Measurements from ENCODE around the gene CBFA2T3. TPM values are rescaled to one million over a fixed set of nuclear protein-coding genes. Genes with fewer than 3 reads are reported as not detected.

CBFA2T3 gene
- total RNA-seq, 6 experiments from 2014 or later = not detected

DNA sequence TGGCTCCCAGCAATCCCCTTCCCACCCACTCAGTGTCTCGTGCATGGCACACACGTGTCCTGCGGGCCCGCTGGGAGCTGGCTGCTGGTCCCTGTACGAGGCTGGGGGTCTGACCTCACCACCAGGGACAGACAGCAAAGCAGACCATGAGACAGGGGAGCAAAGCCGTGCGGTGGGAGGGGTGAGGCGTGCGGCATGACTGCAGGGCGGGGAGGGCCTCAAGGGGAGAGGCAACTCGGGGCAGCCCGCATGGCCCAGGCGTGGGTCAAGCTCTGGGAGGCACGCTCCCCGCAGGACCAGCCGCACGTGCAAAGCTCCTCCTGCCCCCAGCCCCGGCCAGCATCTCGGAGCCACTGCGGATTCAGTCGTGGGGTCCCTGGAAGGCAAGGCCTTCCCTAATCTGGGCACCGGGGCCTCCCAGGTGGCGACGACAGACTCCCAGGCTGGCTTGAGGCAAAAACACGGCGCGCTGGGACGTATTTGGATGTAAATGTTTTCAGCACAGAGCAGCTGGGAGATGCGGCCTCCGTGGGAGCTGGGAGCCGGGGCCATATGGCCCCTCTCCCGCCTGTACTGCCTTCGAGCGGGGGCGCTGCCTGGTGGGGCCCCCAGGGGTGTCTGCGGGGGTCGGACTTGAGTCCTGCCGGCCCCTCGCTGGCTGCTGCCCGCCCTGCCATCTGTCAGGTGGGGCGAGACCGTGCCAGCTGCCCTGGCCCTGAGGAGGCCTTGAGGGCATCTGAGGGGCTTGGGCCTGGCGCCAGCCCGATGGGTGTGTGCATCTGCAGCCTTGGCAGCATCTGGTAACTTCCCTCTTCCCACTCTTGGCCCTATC, 12.2 kb upstream of the CBFA2T3 start:
- DNase-seq = no peak
- peaks cover 31% of the 10 kb centered on the region for H3K27me3 Mint-ChIP-seq (ENCODE audit: insufficient read depth)
- H3K36me3 Mint-ChIP-seq (ENCODE audit: low read depth) = no peaks in the 10 kb centered on the region
- TF ChIP-seq, protein P1, sequence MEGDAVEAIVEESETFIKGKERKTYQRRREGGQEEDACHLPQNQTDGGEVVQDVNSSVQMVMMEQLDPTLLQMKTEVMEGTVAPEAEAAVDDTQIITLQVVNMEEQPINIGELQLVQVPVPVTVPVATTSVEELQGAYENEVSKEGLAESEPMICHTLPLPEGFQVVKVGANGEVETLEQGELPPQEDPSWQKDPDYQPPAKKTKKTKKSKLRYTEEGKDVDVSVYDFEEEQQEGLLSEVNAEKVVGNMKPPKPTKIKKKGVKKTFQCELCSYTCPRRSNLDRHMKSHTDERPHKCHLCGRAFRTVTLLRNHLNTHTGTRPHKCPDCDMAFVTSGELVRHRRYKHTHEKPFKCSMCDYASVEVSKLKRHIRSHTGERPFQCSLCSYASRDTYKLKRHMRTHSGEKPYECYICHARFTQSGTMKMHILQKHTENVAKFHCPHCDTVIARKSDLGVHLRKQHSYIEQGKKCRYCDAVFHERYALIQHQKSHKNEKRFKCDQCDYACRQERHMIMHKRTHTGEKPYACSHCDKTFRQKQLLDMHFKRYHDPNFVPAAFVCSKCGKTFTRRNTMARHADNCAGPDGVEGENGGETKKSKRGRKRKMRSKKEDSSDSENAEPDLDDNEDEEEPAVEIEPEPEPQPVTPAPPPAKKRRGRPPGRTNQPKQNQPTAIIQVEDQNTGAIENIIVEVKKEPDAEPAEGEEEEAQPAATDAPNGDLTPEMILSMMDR (IDR thresholded peaks at IDR 0.05) = no peak
- no peaks in the 10 kb centered on the region for H3K9me3 Mint-ChIP-seq
- no peak overlapping the region for H3K4me3 Mint-ChIP-seq
- no peak overlapping the region for H3K27ac Mint-ChIP-seq
- no peaks in the 10 kb centered on the region for H3K4me1 Mint-ChIP-seq (ENCODE audit: low read depth)

DNA sequence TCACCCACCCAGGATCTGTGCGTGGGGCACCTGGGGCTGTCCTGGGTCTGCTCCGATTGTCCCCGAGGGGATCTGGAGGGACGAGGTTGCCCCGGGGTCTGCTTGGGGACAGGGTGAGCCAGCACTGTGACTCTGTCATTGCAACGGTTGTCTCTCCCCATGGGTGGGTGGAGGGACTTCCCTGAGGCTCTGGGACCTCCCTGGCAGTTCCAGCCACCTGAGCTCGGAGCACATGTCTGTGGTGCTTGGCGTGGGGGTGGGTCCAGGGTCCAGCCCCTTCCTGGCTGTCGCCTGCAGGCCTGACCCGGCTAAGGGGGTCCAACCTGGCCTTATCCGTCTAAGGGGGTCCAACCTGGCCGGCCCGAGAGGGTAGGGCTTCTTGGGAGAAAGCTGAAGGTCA, 8.5 kb upstream of the CBFA2T3 start:
- Mint-ChIP-seq H3K4me1 (ENCODE audit: low read depth) (no peaks in the 10 kb centered on the region), H3K27me3 (ENCODE audit: insufficient read depth) (peaks cover 39% of the 10 kb centered on the region), H3K4me3 (no peak overlapping the region), H3K9me3 (no peaks in the 10 kb centered on the region), H3K27ac (no peak overlapping the region), H3K36me3 (ENCODE audit: low read depth) (no peaks in the 10 kb centered on the region)
- TF ChIP-seq, protein P1 (IDR thresholded peaks at IDR 0.05) = no peak
- DNase-seq = no peak

- Mint-ChIP-seq H3K27me3 (ENCODE audit: insufficient read depth) (peaks cover 35% of the 10 kb centered on the region), H3K27ac (no peak overlapping the region), H3K4me1 (ENCODE audit: low read depth) (no peaks in the 10 kb centered on the region), H3K9me3 (no peaks in the 10 kb centered on the region), H3K36me3 (ENCODE audit: low read depth) (no peaks in the 10 kb centered on the region), H3K4me3 (no peak overlapping the region)
- no peak for DNase-seq
- TF ChIP-seq, protein P1 (IDR thresholded peaks at IDR 0.05) = no peak
These were observed 7.0 kb upstream of the CBFA2T3 start for GRCh38 chr16:88983771-88984687.

DNA sequence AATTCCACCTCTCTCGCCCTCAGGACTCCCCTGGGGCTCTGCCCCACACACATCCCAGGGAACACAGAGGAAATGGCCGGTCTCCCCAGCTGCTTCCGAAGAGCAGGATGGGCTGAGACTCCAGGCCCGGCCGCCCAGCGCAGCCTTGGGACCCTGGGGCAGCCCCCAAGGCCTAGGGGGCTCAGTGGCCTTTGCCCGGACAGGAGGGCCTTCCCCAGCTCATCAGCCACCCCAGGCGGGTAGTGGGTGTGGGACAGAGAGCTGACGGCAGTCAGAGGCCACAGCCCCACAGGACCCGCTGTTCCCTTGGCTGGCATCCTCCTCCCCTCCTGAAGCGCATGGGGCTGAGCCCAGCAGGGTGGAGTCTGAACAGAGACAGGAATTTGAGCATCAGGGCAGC, 6.2 kb upstream of the CBFA2T3 start:
- peaks cover 29% of the 10 kb centered on the region for H3K27me3 Mint-ChIP-seq (ENCODE audit: insufficient read depth)
- no peak for DNase-seq
- TF ChIP-seq, protein P1 (IDR thresholded peaks at IDR 0.05) = no peak
- no peak overlapping the region for H3K4me3 Mint-ChIP-seq
- no peaks in the 10 kb centered on the region for H3K36me3 Mint-ChIP-seq (ENCODE audit: low read depth)
- no peaks in the 10 kb centered on the region for H3K4me1 Mint-ChIP-seq (ENCODE audit: low read depth)
- no peak overlapping the region for H3K27ac Mint-ChIP-seq
- no peaks in the 10 kb centered on the region for H3K9me3 Mint-ChIP-seq

GRCh38 chr16:88982286-88983084, 5.5 kb upstream of the CBFA2T3 start:
- Mint-ChIP-seq H3K27me3 (ENCODE audit: insufficient read depth) (peaks cover 28% of the 10 kb centered on the region), H3K9me3 (no peaks in the 10 kb centered on the region), H3K4me3 (no peak overlapping the region), H3K27ac (no peak overlapping the region), H3K4me1 (ENCODE audit: low read depth) (no peaks in the 10 kb centered on the region), H3K36me3 (ENCODE audit: low read depth) (no peaks in the 10 kb centered on the region)
- TF ChIP-seq, protein P1 (IDR thresholded peaks at IDR 0.05) = no peak
- DNase-seq = no peak
